ENCODE measurements around the gene ZMYM2. TPM values are rescaled to one million over a fixed set of nuclear protein-coding genes. Genes with fewer than 3 reads are reported as not detected.

The ZMYM2 gene
- total and polyA plus RNA-seq, 8 donors = 10.8 to 182 (median 75.3) TPM

DNA sequence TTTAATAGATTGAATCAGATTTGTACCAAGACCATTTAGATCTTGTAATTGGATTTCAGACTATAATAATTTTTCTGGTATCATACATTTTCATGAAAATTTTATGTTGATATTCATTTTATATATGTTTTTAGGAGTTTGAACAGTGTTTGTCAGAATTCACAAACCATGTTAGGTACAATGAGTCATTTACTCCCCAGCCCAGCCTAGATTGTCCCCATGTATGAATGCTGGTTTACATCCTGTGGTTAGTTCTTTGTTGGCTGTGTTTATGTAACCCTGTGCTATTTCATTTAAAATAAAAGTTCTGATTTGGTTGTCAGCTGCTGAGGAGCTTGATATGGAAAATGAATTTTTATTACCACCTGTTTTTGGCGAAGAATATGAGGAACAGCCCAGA lies 105.6 kb downstream of the ZMYM2 start:
- no peaks in the 10 kb centered on the region for H3K9me3 ChIP-seq
- no peak overlapping the region for H3K4me3 ChIP-seq
- H3K27ac ChIP-seq = no peak overlapping the region
- DNase-seq = no peak
- no peaks in the 10 kb centered on the region for H3K27me3 ChIP-seq
- 88 to 100% (median 95%) methylated on average over 1 of the region's 1 CpG for WGBS, 5 donors
- H3K4me1 ChIP-seq = no peaks in the 10 kb centered on the region
- H3K36me3 ChIP-seq = peaks cover 46 to 96% (median 96%) of the 10 kb centered on the region in 4 donors
- TF ChIP-seq EP300 (IDR thresholded peaks at IDR 0.05) (no peak), POLR2A (IDR thresholded peaks at IDR 0.05) (no peak), POLR2AphosphoS5 (IDR thresholded peaks at IDR 0.05) (no peak)
- TF ChIP-seq, protein P1, sequence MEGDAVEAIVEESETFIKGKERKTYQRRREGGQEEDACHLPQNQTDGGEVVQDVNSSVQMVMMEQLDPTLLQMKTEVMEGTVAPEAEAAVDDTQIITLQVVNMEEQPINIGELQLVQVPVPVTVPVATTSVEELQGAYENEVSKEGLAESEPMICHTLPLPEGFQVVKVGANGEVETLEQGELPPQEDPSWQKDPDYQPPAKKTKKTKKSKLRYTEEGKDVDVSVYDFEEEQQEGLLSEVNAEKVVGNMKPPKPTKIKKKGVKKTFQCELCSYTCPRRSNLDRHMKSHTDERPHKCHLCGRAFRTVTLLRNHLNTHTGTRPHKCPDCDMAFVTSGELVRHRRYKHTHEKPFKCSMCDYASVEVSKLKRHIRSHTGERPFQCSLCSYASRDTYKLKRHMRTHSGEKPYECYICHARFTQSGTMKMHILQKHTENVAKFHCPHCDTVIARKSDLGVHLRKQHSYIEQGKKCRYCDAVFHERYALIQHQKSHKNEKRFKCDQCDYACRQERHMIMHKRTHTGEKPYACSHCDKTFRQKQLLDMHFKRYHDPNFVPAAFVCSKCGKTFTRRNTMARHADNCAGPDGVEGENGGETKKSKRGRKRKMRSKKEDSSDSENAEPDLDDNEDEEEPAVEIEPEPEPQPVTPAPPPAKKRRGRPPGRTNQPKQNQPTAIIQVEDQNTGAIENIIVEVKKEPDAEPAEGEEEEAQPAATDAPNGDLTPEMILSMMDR (IDR thresholded peaks at IDR 0.05) = no peak
- intact Hi-C loops (cut with DNase I; ENCODE audit: low total_unique reads) = no loop called here

GRCh38 chr13:20065516-20065915 lies 107.0 kb downstream of the ZMYM2 start:
- DNase-seq = no peak
- Histone ChIP-seq H3K9me3 (no peaks in the 10 kb centered on the region), H3K4me1 (no peaks in the 10 kb centered on the region), H3K36me3 (peaks cover 37 to 96% (median 90%) of the 10 kb centered on the region in 4 donors), H3K4me3 (no peak overlapping the region), H3K27ac (no peak overlapping the region), H3K27me3 (no peaks in the 10 kb centered on the region)
- WGBS, 5 donors = 97 to 99% (median 97%) methylated on average over 5 of the region's 5 CpGs
- intact Hi-C loops (cut with DNase I; ENCODE audit: low total_unique reads) = no loop called here
- TF ChIP-seq POLR2A (IDR thresholded peaks at IDR 0.05) (no peak), EP300 (IDR thresholded peaks at IDR 0.05) (no peak), POLR2AphosphoS5 (IDR thresholded peaks at IDR 0.05) (no peak)
- TF ChIP-seq, protein P1 (IDR thresholded peaks at IDR 0.05) = no peak

DNA sequence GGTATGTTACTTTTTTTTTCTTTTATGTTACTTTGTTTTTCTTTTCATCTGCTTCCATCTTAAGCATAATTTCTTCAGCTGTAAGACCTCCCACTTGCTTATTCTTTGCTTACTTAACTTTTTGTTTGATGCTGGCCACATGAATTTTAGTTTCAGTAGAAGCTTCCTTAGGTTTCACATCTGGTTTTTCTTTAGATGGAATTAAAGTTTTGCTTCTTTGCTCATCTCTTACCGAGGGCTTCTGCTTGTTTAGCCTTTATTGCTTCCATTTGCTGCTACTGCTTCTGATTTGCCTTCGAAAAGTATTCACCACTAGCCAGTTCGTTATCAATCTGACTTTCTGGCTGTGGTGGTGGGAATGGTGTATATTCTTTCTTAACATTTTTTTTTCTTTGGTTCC lies 111.4 kb downstream of the ZMYM2 start:
- 82 to 95% (median 92%) methylated on average over 3 of the region's 3 CpGs for WGBS, 5 donors
- peaks cover 0 to 8% (median 0%) of the 10 kb centered on the region in 4 donors for H3K4me1 ChIP-seq
- H3K36me3 ChIP-seq = peaks cover 27 to 86% (median 85%) of the 10 kb centered on the region in 4 donors
- H3K4me3 ChIP-seq = no peak overlapping the region
- no peaks in the 10 kb centered on the region for H3K9me3 ChIP-seq
- H3K27ac ChIP-seq = no peak overlapping the region
- DNase-seq = no peak
- TF ChIP-seq EP300 (IDR thresholded peaks at IDR 0.05) (no peak), POLR2AphosphoS5 (IDR thresholded peaks at IDR 0.05) (no peak), POLR2A (IDR thresholded peaks at IDR 0.05) (no peak)
- TF ChIP-seq, protein P1 (IDR thresholded peaks at IDR 0.05) = no peak
- intact Hi-C loops (cut with DNase I; ENCODE audit: low total_unique reads) = no loop called here
- no peaks in the 10 kb centered on the region for H3K27me3 ChIP-seq

DNA sequence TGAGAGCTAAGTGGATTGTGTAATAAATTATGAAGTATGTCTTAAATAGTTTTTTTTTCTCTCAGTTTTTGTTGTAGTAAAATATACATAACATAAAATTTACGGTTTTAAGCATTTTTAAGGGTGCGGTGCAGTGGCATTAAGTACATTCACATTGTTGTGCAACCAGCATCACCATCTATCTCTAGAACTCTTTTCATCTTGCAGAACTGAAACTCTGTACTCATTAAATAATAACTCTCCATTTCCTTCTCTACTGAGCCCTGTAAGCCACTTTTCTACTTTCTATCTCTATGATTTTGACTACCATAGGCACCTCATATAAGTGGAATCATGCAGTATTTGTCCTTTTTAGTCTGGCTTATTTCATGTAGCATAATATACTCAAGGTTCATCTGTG lies 115.2 kb downstream of the ZMYM2 start:
- H3K4me1 ChIP-seq = peaks cover 0 to 8% (median 0%) of the 10 kb centered on the region in 4 donors
- no peak for DNase-seq
- no peak overlapping the region for H3K4me3 ChIP-seq
- H3K36me3 ChIP-seq = peaks cover 15 to 67% (median 59%) of the 10 kb centered on the region in 4 donors
- WGBS, 5 donors = 88 to 96% (median 90%) methylated on average over 2 of the region's 2 CpGs
- no peaks in the 10 kb centered on the region for H3K9me3 ChIP-seq
- H3K27me3 ChIP-seq = no peaks in the 10 kb centered on the region
- intact Hi-C loops (cut with DNase I; ENCODE audit: low total_unique reads) = no loop called here
- no peak for TF ChIP-seq EP300 (IDR thresholded peaks at IDR 0.05)
- TF ChIP-seq POLR2AphosphoS5 (IDR thresholded peaks at IDR 0.05) = no peak
- TF ChIP-seq, protein P1 (IDR thresholded peaks at IDR 0.05) = no peak
- no peak for TF ChIP-seq POLR2A (IDR thresholded peaks at IDR 0.05)
- H3K27ac ChIP-seq = no peak overlapping the region

All from stomach (tissue), 9 donors.